ENCODE results near the gene INTS12.

Gene INTS12

DNA sequence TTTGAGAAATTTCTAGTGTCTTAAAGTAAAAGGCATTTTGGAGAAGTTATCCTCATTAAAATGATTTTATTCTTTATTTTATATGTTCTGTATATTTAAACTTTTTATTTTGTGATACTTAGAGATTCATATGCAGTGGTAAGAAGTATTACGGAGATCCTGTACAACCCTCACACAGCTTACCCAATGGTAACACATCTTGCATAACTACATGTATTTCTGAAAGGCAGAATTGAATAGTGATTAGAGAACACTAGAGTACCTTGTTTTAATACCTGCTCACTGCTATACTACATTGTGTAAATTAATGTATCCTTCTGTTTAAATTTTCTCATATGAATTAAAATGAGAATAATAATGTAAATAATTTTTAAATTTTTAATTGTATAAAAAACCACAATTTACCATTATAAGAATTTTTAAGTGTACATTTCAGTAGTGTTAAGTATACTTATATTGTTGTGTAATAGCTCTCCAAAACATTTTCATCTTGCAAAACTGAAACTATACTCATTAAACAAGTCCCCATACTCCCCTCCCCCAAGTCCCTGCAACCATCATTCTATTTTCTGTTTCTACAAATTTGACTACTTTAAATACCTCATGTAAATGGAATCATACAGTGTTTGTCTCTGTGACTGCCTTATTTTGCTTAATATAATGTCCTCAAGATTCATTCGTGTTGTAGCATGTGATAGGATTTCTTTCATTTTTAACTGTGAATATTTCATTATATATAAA is 45.4 kb downstream of the INTS12 start:
- Histone ChIP-seq H3K27ac (ENCODE audit: low read length) (peak overlapping the region; percentile 17; the same call in 1 of the 2 replicates), H3K4me2 (ENCODE audit: low read depth, low read length) (peak overlapping the region; percentile 40), H3K36me3 (replicated peaks; ENCODE audit: insufficient read depth, low read length) (no peaks in the 10 kb centered on the region), H3K27me3 (replicated peaks; ENCODE audit: insufficient read depth, low read length) (no peaks in the 10 kb centered on the region), H3K4me1 (ENCODE audit: low read length) (peaks cover 30% of the 10 kb centered on the region), H3K9ac (ENCODE audit: low read length) (no peak overlapping the region), H3K9me2 (replicated peaks; ENCODE audit: insufficient read depth, low read length) (no peaks in the 10 kb centered on the region), H3K4me3 (ENCODE audit: low read length) (peak overlapping the region; percentile 24; the same call in 1 of the 2 replicates), H3K9me3 (replicated peaks; ENCODE audit: insufficient read depth, low read length) (no peaks in the 10 kb centered on the region), H4K20me1 (ENCODE audit: insufficient read depth, low read length) (no peaks in the 10 kb centered on the region), H3K79me2 (ENCODE audit: low read length) (no peaks in the 10 kb centered on the region), H2AFZ (ENCODE audit: low read length) (no peak overlapping the region), H3F3A (ENCODE audit: insufficient read depth, low read length) (peaks cover 7% of the 10 kb centered on the region; the same call in 1 of the 2 replicates)
- TF ChIP-seq, protein P1, sequence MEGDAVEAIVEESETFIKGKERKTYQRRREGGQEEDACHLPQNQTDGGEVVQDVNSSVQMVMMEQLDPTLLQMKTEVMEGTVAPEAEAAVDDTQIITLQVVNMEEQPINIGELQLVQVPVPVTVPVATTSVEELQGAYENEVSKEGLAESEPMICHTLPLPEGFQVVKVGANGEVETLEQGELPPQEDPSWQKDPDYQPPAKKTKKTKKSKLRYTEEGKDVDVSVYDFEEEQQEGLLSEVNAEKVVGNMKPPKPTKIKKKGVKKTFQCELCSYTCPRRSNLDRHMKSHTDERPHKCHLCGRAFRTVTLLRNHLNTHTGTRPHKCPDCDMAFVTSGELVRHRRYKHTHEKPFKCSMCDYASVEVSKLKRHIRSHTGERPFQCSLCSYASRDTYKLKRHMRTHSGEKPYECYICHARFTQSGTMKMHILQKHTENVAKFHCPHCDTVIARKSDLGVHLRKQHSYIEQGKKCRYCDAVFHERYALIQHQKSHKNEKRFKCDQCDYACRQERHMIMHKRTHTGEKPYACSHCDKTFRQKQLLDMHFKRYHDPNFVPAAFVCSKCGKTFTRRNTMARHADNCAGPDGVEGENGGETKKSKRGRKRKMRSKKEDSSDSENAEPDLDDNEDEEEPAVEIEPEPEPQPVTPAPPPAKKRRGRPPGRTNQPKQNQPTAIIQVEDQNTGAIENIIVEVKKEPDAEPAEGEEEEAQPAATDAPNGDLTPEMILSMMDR (IDR thresholded peaks at IDR 0.05; ENCODE audit: low read length): no peak
- TF ChIP-seq EZH2 (optimal IDR thresholded peaks at IDR 0.05; ENCODE audit: low read depth, low read length) (no peak), EZH2phosphoT487 (IDR thresholded peaks at IDR 0.05; ENCODE audit: low read length) (no peak)
- peak; percentile 59 for DNase-seq

DNA sequence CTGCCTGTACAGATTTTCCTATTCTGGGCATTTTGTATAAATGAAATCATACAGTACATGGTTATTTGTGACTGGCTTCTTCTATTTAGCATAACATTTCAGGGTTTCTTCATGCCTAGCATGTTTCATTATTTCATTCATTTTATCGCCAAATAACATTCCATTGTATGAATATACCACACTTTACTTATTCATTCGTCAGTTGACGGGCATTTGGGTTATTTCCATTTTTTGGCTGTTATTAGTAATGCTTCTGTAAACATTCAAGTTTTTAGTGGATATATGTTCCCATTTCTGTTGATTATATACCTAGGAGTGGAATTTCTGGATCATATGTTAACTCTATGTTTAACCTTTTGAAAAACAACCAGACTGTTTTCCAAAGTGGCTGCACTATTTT is 47.5 kb downstream of the INTS12 start:
- H3K27ac ChIP-seq (ENCODE audit: low read length): no peak overlapping the region
- DNase-seq: no peak

DNA sequence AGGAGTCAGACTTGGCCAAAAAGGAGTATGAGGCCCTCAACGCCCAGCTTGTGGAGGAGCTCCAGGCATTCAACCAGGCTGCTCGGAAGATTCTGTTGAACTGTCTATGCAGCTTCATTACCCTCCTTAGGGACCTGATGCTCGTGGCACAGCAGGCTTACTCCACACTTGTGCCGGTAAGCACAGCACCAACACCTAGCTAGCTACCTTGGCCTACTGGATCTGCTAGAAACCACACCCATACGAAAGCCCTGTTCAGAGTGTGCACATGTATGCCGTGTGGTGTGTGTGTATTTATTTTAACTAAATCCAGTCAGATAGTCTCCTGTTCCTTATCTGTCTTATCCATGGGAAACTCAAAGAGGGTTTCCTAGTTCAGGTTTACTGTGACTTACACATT is 49.3 kb downstream of the INTS12 start:
- Histone ChIP-seq H3K36me3 (replicated peaks; ENCODE audit: insufficient read depth, low read length) (no peaks in the 10 kb centered on the region), H3K27me3 (replicated peaks; ENCODE audit: insufficient read depth, low read length) (no peaks in the 10 kb centered on the region), H3K9me2 (replicated peaks; ENCODE audit: insufficient read depth, low read length) (no peaks in the 10 kb centered on the region), H3K4me1 (ENCODE audit: low read length) (peaks cover 16% of the 10 kb centered on the region), H3K27ac (ENCODE audit: low read length) (no peak overlapping the region), H3K4me2 (ENCODE audit: low read depth, low read length) (no peak overlapping the region), H3K9ac (ENCODE audit: low read length) (no peak overlapping the region), H4K20me1 (ENCODE audit: insufficient read depth, low read length) (no peaks in the 10 kb centered on the region), H2AFZ (ENCODE audit: low read length) (no peak overlapping the region), H3K9me3 (replicated peaks; ENCODE audit: insufficient read depth, low read length) (no peaks in the 10 kb centered on the region), H3K4me3 (ENCODE audit: low read length) (no peak overlapping the region), H3K79me2 (ENCODE audit: low read length) (no peaks in the 10 kb centered on the region), H3F3A (ENCODE audit: insufficient read depth, low read length) (peaks cover 7% of the 10 kb centered on the region; the same call in 1 of the 2 replicates)
- TF ChIP-seq EZH2phosphoT487 (IDR thresholded peaks at IDR 0.05; ENCODE audit: low read length) (no peak), EZH2 (optimal IDR thresholded peaks at IDR 0.05; ENCODE audit: low read depth, low read length) (no peak)
- TF ChIP-seq, protein P1 (IDR thresholded peaks at IDR 0.05; ENCODE audit: low read length): no peak
- DNase-seq: no peak

More for the DNA sequence above, 47.5 kb downstream of the INTS12 start:
- Histone ChIP-seq H4K20me1 (ENCODE audit: insufficient read depth, low read length) (no peaks in the 10 kb centered on the region), H3K4me1 (ENCODE audit: low read length) (peaks cover 26% of the 10 kb centered on the region), H3K9me2 (replicated peaks; ENCODE audit: insufficient read depth, low read length) (no peaks in the 10 kb centered on the region), H3K4me3 (ENCODE audit: low read length) (no peak overlapping the region), H2AFZ (ENCODE audit: low read length) (no peak overlapping the region), H3K36me3 (replicated peaks; ENCODE audit: insufficient read depth, low read length) (no peaks in the 10 kb centered on the region), H3K79me2 (ENCODE audit: low read length) (no peaks in the 10 kb centered on the region), H3F3A (ENCODE audit: insufficient read depth, low read length) (peaks cover 7% of the 10 kb centered on the region; the same call in 1 of the 2 replicates), H3K27me3 (replicated peaks; ENCODE audit: insufficient read depth, low read length) (no peaks in the 10 kb centered on the region), H3K4me2 (ENCODE audit: low read depth, low read length) (no peak overlapping the region), H3K9ac (ENCODE audit: low read length) (no peak overlapping the region), H3K9me3 (replicated peaks; ENCODE audit: insufficient read depth, low read length) (no peaks in the 10 kb centered on the region)
- TF ChIP-seq EZH2 (optimal IDR thresholded peaks at IDR 0.05; ENCODE audit: low read depth, low read length): no peak
- TF ChIP-seq EZH2phosphoT487 (IDR thresholded peaks at IDR 0.05; ENCODE audit: low read length): no peak
- TF ChIP-seq, protein P1 (IDR thresholded peaks at IDR 0.05; ENCODE audit: low read length): no peak
